NCI-H1694 treated with DMSO at 0.1 percent for 48 hours (cell line): Measurements from ENCODE around the gene KRTAP19-3.
"Not testable (repeated sequence)": the region's sequence is repeated elsewhere in the genome, so short reads cannot be mapped to it uniquely, and the experiment has no call there.

Source experiments
- DNase-seq: peaks from one replicate; lab custom pipeline; 2025; lab: John Stamatoyannopoulos, UW

The KRTAP19-3 gene

DNA sequence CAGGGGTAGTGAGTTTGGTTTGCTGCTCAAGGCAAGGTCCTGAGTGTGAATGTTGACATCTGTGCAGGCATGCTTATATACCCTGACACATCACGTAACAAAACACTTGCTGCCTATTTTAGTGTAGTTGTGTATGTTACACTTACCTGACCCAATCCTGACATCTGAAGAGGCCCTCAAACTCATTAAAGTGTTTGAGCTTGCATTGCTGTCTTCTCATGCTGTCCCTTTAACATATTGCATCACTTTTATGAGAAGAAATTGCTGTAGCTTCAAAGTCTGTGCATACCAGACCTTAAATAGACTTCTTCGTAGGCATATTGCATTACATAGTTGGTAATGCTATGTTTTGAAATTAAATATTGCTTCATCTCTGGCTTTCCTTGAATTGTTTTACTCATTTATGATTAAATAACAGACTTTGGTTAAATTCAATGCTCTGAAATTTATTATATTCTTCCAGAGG, at the start of gene KRTAP19-3:
KRTAP19-3 (minus strand) TSS at position 51 of the 466 bp plus-strand sequence. CDS start 56 bp downstream, outside the sequence.
- no peak for DNase-seq

DNA sequence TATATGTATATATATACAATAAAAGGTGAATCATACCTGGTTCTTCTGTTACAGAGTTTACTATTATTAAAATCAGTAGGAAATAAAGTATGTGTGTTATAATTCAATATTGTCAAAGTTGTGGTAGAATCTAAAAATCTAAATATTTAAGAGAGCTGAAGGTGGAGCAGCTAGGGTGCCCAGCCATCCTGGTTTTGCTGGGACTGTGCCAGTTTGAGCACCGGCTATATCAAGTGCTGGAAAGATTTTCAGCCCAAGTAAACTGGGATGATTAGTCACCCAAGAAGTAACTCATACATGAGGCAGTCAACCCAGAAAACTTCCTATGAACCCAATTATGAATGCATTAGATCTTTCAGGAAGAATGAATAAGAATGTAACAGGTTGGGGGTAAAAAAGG, 27.1 kb upstream of the KRTAP19-3 start:
- no peak for DNase-seq

DNA sequence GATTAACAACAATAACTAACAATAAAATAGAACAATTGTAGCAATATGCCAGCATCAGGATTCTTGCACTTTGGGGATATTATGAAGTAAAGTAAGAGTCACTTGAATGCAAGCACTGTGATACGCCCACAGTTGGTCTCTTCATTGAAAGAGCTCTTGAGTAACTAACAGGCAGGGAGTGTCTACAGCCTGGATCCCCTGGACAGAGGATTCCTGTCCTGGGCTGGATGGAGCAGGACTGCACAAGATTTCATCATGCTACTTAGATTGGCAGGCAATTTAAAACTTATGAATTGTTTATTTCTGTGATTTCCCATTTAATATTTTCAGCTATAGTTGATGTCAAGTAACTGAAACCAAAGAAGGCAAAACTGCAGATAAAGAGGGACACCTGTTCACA, 23.9 kb upstream of the KRTAP19-3 start:
- no peak for DNase-seq

DNA sequence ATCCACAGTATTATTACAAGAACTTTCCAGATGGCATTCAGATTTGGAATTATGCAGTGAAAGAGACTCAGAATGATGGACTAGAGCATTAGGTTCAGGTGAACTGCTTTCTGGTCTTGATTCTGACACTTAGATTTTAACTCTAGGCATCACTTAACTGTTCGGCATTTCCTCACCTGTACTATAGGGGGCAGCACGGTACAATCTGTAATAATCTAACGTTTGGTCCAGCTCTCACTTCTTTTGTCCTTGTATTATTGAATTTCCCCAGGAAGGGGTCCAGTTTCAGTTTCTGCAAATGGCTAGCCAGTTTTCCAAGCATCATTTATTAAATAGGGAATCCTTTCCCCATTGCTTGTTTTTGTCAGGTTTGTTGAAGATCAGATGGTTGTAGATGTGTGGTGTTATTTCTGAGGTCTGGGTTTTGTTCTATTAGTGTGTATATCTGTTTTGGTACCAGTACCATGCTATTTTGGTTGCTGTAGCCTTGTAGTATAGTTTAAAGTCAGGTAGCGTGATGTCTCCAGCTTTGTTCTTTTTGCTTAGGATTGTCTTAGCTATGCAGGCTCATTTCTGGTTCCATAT, 13.9 kb upstream of the KRTAP19-3 start:
- DNase-seq: not testable (repeated sequence)

DNA sequence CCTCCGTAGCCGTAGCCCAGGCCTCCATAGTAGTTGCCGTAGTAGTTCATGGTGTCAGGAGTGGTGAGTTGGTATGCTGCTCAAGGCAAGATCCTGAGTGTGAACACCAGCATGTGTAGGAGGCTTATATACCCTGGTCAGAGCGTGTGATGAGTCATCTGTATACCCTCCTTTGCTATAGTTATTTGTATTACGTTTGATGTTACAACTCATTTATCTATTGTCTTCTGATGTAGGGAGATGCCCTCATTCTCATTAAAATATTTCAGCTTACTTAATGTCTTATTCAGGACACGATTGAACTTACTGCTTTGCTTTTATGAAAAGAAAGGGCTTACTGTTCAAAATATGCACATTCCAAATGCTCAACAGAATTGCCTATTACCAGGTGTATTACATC, 10.2 kb upstream of the KRTAP19-3 start, which contains the start of gene KRTAP19-5:
KRTAP19-5 (minus strand) TSS at position 101 of the 400 bp plus-strand sequence; CDS start at position 50, 51 bp downstream.
- DNase-seq: no peak

DNA sequence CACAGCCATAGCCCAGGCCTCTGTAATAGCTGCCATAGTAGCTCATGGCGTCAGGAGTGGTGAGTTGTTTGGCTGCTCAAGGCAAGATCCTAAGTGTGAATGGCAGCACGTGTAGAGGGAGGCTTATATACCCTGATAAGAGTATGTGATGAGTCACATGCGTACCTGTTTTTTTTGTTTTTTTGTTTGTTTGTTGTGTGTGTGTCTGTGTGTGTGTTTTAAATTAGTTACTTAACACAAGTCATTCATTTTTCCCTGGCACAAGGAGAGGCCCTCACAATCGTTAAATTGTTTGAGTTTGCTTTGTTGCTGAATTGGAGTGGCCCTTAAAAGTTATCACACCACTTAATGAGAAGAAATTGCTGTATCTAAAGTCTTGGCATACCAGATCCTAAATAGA, 5.3 kb upstream of the KRTAP19-3 start, which contains the start of gene KRTAP19-4:
KRTAP19-4 (minus strand) TSS at position 101 of the 400 bp plus-strand sequence; CDS start at position 46, 55 bp downstream.
- no peak for DNase-seq

DNA sequence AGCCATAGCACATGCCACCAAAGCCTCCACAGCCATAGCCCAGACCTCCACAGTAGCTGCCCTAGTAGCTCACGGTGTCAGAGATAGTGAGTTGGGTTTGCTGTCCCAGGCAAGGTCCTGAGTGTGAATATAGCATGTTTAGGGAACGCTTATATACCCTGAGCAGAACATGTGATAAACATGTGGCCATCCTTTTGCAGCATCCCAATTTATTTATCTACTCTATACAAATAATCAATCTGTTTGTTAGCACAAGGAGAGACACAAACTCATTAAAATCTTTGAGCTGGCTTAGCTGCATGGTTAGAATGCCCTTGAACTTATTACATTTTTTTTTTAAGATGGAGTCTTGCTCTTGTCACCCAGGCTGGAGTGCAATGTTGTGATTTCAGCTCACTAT, 4.5 kb downstream of the KRTAP19-3 start, which contains the start of gene KRTAP19-2:
KRTAP19-2 (minus strand) TSS at position 101 of the 400 bp plus-strand sequence; CDS start at position 13, 88 bp downstream.
- no peak for DNase-seq

DNA sequence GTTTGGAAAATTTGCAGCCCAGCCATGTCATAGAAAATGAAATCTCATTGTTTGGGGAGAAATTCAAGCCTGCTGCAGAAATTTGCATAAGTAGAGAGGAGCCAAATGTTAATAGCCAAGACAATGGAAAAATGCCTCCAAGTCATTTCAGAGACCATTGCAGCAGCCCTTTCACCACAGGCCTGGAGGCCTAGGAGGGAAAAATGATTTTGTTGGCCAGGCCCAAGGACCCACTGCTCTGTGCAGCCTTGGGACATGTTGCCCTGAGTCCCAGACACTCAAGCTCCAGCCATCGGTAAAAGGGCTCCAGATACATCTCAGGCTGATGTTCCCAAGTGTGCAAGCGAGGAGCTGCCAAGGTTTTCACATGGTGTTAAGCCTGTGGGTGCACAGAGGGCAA, 5.6 kb downstream of the KRTAP19-3 start:
- no peak for DNase-seq

DNA sequence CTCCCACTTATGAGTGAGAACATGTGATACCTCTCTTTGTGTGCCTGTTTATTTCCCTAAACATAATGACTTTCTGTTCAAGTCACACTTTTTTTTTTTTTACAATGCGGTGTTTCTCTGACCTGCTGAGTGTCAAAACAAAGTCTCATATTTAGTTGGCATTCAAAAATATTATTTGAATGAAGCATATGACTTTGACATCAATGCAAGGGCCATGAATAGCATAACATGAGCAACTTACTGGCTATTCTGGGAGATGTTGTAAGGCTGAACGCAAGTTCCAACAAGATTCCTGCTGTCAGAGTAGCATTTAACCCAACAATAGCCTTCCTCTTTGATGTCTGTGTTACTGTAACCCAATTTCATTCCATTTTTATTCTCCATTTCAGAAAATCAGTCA, 9.7 kb downstream of the KRTAP19-3 start:
- no peak for DNase-seq

DNA sequence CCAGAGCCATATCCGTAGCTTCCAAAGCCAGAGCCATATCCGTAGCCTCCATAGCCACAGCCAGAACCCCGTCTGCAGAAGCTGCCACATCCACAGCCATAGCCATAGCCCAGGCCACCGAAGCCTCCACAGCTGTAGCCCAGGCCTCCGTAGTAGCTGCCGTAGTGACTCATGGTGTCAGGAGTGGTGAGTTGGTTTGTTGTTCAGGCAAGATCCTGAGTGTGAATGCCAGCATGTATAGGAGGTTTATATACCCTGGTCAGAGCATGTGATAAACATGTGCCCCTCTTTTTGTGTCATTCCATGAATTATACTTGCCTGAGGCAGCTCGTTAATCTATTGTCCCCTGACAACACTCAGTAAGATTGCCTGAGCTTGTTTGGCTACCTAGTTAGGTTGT, 11.7 kb downstream of the KRTAP19-3 start, which contains the start of gene KRTAP19-1:
KRTAP19-1 (minus strand) TSS at position 223 of the 400 bp plus-strand sequence; CDS start at position 173, 50 bp downstream.
- no peak for DNase-seq

DNA sequence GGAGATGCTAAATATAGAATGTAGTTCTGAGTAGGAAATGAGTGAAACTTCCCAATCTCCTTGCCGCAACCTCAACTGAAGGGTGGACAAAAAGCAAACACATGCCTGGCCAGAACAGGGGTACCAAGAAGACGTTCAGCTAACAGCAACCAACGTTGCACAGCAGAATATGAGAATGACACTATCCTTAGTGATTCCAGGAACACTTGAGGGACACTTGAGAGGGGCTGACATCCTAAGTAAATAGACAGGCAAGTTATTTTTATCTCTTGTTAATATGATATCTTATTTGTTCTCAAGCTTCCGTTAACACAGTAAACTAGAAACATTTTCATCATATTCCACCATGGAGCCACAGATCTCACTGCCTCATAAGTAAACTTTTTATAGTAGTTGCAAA, 12.6 kb downstream of the KRTAP19-3 start:
- DNase-seq: no peak

DNA sequence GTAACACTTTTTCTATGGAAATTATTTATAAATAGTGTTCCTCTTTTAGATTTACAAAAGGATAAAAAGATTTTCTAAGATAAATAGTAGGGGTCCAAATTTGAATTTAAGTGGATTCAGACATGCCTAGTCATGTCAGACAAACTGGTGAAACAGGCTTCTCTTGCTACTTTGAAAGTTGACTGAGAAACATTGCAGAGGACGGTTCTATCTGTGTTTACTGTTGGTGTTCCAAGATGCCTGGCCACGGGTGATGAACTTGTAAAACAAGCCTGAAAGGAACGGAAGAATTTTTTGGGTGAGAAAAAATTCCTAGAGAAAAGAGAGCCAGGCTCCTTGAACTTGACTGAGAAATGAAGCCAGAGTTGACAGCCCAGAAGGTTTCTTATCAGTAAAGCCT, 13.8 kb downstream of the KRTAP19-3 start:
- DNase-seq: no peak

DNA sequence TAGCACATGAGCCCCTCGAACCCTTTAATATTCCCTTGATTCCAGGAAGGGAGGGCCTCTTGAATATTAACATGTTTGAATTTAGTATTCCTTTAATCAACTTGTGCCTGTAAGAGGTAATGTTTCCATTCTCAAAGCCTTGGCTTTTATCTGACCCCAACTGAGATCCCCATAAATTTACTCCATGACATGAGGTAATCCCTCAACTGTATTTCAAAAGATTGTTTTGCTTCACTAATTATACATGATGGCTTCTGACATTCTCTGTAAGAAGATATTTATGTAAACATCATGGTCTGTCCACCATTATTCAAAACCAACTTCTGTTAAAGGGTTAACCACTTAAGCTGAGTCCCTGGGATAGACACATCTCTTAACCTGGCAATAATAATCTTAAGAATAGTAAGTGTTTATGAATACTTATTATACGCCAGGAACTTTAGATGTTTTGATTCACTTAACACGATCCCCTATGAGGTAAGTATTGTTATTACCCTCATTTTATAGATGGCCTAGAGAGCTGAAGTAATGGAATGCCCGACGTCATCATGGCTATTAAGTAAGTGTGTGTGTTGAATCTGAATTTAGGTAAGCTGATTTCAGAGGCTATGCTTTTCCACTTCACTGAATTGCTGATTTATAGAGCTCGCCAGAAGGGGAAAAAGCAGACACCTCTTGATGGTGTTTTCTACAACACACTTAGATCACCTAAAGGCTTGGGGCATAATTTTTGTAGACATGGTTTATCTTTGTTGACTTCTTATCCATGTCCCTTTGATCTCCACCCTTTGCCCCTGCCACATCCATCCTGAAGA, 22.7 kb downstream of the KRTAP19-3 start:
- no peak for DNase-seq

DNA sequence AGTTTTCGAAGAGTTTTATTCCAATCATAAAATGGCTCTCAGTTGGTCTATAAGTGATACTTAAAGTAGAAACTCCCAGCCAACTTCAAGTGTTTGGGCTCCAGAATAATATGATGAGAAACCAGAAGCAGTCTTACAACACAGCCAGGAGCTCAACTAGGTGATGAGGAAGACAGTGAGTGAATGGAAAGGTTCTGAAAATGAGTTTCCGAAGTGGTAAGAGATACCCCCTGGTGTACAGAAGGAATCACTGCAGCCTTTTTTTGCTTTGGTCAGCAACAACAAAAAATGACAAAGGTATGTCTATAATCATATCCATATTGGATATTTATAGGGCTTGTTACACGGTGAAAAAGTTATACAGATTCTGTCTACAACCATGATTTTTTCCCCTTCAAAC, 28.1 kb downstream of the KRTAP19-3 start:
- no peak for DNase-seq

DNA sequence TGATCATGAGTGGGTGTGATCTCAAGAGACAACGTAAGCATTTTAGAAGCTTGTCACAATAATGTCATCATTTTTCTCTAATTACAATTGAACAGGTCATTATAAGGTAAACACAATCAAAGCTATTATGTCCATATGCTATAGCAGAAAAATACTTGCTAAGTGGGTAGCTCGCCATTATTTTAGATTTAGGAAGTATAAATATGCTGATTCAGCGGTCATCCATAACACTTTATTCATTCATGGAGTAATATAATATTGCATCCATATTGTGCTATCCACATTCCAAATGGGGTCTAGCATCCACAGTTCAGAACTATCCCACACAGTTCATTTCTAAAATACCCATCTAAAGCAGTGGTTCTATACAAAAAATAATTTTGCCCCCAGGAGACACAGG, 43.3 kb downstream of the KRTAP19-3 start:
- no peak for DNase-seq

DNA sequence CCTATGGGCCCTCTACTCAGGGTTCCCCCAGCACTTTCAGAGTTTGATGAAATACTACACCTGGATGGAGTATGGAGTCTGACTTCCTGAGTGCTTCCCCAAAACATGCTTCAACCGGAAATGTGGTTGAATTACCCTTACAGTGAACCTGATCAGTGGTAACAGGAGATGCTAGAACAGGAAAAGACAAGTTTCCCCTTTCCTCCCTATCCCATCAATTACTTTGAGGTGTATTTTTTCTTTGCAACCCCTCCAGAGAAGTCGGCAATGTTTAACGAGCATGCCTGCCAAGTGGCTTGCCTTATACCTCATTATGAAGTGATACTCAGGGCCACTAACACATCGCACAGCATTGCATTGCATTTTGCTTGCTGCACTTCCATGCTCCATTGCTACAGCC, 44.8 kb downstream of the KRTAP19-3 start:
- no peak for DNase-seq

DNA sequence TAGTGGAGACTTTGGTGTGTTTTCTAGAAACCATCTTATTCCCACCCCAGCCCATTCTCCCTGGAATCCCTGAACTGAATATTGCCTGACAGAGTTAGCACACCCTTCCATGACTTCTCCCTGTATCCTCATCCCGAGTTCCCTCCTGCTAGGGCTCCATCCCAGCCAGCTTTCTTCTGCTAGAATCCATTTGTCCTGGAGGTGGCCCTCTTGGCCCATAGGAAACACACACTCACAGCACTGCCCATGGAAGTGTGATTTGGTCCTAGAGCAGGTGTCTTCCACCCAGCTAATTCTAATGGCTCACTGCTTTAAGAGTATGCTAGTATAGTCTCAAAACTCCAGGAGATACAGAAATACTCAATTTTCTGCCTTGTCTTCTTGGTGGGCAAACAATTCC, 47.6 kb downstream of the KRTAP19-3 start:
- no peak for DNase-seq

DNA sequence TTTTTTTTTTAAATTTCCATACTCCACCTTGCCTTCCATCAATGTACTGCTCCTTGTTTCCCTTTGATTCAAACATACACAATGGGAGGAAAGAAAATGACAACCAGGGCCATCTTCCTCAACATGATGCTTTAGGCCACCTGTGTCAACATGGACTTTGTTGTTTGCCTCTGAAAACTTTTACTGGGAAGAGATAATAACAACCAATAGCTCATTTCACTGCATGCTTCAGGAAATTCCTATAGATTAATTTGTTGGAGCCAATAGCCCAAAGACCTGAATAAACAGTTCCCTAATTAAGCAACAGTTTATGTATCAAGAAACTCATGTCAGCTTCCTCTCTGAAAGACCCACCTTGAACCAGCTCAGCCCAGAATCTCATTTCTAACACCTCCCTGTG, 48.6 kb downstream of the KRTAP19-3 start:
- DNase-seq: no peak
